Inflammatory macrophage (primary cell): Measurements from ENCODE around the gene ATG4D.
"Not testable (repeated sequence)": the region's sequence is repeated elsewhere in the genome, so short reads cannot be mapped to it uniquely, and the experiment has no call there.

Experiments
- DNase-seq, 2 donors: peaks; one replicate each; pipeline ENCODE4 v3.0.0-alpha.2; 2020 to 2022

ATG4D gene

GRCh38 chr19:10553087-10553667 lies 9.5 kb downstream of the ATG4D start:
- DNase-seq = no peak

DNA sequence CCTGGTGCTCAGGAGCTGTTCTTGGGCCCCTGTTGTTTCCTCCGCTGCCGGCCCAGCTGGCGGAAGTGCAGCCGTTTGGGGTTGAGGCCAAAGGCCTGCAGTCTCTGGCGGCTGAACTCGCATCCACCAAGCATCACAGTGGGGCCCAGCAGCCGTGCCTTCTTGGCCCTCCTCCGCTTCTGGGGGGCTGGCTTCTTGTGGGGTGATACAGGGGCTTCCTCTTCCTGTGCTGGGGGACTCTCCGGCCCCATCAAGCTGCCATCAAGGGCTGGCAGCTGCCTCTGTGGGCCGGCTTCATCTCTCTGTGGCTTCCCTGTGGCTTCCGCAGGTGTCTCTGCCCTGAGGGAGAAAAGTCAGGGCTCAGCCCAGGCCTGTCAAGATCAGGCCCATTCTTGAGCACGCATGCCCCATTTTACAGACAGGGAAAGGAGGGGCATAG lies 10.3 kb downstream of the ATG4D start:
- no peak for DNase-seq

DNA sequence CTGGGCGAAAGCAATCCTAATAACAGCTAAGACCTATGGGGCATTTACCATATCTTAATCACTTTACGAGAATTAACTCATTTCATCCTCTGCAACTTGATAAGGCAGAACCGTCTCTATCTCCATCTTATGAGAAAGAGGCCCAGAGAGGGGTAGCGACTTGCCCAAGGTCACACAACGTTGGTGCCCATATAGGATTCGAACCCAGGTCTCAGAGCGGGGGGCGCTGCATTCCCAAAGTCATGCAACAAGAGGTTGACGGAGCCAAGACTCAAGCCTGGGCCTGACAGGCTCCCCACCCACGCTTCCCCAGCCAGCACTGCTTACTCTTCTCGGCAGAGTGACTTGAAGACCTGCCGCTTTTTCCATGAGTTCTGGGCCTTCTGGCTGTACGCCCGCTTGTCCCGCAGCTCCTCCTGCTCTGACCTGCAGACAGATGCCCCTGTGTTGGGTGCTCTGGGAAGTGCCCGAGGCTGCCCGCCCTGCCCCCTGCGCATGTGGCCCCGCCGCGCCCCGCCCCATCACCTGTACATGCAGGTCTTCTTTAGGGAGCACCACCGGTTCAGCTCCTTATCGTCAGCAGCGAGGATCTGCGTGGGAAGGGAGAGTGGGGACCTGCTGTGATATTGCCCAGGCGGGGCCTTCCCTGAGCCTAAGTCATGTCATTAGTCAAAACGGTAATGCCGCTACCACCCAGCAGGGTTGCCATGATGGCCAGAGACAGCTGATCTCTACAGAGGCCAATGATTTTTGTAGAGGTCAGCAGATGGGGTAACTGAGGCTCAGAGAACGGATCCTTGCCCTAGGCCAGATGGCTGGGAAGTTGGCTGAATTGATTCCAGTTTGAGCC lies 11.3 kb downstream of the ATG4D start:
- DNase-seq = no peak

- peak in 1 of 2 donors; percentile 35 for DNase-seq
Measured at GRCh38 chr19:10555610-10555973, 11.9 kb downstream of the ATG4D start.

DNA sequence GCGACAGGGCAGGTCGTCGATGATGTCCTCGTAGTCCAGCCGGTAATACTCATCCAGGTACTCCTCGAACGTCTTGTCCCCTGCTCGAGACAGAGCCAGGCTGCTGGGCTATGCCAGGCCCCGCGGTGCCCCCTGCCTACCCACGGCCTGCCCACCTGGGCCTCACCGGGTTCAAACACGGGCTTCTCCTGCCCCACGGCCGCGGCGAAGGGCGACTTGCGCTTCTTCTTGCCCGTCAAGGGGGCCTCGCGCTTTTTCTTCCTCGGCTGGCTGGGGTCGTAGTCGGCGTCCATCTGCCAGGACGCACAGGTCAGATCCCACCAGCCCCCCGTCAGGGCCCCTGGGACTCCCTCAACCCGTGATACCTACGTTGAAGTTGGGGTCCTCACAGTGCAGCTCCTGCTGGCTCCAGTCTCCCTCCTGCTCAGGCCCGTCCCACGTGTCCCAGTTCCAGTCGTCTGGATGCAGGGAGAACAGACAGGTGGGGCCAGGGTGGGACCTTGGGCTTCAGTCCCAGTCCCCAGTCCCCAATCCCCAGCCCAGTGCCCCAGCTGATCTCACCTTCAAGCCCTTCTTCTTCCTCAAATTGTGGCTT lies 14.0 kb downstream of the ATG4D start:
- no peak for DNase-seq

DNA sequence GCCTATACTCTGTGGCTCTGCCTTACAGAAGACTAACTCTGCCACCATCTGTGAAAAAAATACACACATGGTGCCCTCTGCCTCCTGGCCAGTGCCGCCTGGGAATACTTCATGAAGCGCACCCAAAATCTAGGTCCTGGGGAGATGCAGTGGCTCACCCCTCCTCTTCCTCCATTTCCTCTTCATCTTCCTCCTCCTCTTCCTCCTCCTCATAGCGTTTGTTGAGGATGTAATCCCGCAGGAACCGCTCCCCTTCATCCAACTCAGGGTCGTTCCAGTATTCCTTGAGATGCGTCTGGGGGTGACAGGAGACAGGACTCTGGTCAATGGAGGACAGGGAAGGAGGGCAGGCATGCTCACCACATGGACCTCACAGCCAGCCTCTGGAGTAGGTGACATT lies 16.4 kb downstream of the ATG4D start:
- no peak for DNase-seq

GRCh38 chr19:10562609-10563008 lies 18.9 kb downstream of the ATG4D start:
- no peak for DNase-seq

- peak; percentile 29 to 31 for DNase-seq
Measured at GRCh38 chr19:10565028-10565566, 21.4 kb downstream of the ATG4D start.

- peak; percentile 99 for DNase-seq
Measured at GRCh38 chr19:10565567-10566407, 22.1 kb downstream of the ATG4D start, which contains the start of gene KRI1. Gene KRI1, minus strand, starts transcription at chr19:10566010. Its CDS starts 11 bp downstream, at chr19:10565999.

DNA sequence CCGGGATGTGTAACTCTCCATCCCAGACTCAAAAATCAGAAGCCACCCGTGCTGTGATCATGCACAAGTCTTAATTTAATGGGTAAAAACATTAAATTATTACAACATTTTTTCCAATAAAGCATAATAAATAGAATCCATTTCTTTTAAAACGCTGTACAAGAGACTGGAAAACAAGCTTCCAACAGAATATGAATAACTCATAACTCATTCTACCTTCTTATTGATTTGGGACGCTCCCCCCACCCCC lies 22.6 kb downstream of the ATG4D start:
- peak in 1 of 2 donors; percentile 8 for DNase-seq

- peak; percentile 38 to 48 for DNase-seq
Measured at GRCh38 chr19:10566658-10567410, 23.1 kb downstream of the ATG4D start.

- no peak for DNase-seq
Measured at GRCh38 chr19:10567656-10568055, 24.0 kb downstream of the ATG4D start.

DNA sequence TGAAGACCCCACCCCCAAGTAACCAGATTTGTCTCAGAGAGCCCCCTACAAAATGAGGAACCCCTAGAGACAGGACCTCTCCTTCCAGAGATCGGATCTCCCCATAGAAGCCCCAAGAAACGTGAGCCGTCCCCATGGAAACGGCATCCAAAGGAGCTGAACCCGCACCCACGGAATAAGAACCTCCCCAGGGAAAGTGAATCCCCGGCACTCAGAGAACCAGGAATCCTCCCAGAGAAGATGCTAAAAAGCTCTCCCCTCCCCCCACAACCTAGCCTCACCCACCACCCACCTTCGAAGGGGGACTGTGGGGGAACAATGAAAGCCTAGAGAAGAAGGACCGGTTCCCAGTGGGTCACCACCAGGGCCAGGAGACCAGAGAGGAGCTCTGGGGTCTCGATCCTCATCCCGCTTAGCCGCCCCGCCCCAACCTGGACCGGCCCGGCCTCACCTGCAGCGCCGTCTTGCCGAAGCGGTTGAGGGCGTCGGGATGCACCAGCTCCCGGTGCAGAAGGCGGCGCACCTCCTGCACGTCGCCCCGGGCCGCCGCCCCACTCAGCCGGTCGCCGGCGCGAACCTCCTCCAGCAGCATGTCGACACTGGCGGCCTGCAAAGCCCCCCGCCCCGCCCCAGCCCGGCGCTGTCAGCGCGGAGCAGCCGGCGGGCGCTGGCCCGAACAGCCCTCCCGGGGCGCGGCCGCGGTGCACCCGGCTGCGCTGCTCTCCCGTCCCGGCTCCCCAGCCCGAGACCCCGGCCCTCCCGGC lies 24.5 kb downstream of the ATG4D start:
- DNase-seq = no peak

DNA sequence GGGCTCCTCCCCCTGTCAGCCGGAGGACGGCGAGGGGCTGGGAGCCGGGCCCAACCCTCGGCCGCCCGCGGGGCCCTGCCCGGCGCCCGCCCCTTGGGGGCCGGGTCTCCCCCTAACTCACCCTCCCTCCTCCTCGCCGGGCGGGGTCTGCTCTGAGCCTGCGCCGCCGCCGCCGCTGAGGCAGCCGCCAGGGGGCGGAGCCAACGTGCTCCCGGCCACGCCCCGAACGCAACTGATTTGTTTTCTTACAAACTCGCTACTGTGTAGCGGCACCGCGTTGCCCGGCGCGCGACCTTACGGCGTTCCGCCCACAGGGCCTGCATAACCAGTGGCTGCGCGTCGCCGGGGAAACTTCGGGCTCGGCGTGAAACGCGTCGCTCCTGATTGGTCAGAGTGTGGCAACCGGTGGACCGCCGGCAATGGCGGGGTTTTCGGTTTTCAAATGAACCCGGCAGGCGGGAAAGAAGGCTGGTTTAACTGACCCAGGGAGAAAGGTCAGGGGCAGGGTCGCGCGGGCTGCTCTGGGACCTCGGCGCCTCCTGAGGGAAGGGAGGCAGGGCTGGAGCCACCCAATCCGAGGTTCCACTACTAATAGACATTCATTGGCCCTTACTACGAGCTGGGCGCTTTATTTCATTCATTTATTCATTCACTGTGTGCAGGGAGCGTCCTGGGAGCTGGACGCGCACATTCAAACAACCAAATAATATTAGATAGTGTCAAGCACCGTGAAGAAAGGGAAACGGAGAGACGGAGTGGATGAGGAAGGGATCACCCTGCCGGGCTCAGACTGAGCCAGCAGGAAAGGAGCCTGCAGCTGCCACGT lies 25.3 kb downstream of the ATG4D start, which contains the start of gene CDKN2D:
CDKN2D (minus strand) TSS at position 154 of the 826 bp plus-strand sequence. CDS start 326 bp downstream, outside the sequence.
- peak; percentile 100 for DNase-seq

- DNase-seq = not testable (repeated sequence)
Measured at GRCh38 chr19:10573793-10574192, 30.1 kb downstream of the ATG4D start.

GRCh38 chr19:10574462-10574861 lies 30.8 kb downstream of the ATG4D start:
- DNase-seq = no peak

DNA sequence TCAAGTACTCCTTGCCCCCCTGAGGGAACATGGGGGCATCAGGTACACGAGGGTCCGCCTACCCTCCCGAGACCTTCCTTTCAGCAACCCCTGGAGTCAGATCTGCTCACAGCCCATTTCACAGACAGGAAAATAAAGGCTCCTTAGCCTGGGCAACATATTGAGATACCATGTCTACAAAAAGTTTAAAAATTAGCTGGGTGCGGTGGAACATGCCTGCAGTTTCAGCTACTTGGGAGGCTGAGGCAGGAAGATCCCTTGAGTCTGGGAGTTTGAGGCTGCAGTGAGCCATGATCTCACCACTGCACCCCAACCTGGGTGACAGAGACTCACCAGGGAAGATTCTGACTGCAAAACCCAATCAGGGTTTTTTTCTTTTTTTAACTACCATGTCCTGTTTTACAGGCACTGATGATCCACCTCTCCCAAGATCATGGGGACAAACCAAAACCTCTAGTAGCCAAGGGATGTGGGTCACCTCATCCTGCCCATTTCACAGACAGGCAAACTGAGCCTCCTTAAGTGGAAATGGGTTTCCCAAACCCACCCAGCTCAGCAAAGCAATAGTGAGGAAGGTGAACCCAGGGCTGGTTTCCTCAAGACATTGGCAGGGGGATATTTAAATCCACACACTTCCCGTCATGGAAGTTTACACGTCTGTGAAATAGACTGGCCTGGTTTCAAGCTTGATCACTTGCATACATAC lies 31.5 kb downstream of the ATG4D start:
- DNase-seq = no peak

DNA sequence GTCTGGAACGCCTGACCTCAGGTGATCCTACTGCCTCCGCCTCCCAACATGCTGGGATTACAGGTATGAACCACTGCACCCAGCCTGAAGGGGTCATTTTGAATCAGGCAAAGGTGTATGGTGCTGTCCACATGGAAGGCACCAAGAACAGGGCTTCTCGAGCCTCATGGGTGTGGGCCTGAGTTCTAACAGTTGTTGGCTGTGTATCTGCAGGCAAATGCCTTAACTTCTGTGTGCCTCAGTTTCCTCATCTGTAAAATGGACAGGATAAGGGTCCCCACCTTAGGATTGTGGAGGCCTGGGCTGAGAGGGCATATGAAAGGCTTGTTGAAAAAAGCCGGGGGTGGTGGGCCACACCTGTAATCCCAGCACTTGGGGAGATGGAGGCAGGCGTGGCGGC lies 34.2 kb downstream of the ATG4D start:
- DNase-seq = no peak

- DNase-seq = peak; percentile 96 to 97
Measured at GRCh38 chr19:10580979-10581631, 37.4 kb downstream of the ATG4D start.
